ENCODE data around the gene AK9.

Gene AK9

DNA sequence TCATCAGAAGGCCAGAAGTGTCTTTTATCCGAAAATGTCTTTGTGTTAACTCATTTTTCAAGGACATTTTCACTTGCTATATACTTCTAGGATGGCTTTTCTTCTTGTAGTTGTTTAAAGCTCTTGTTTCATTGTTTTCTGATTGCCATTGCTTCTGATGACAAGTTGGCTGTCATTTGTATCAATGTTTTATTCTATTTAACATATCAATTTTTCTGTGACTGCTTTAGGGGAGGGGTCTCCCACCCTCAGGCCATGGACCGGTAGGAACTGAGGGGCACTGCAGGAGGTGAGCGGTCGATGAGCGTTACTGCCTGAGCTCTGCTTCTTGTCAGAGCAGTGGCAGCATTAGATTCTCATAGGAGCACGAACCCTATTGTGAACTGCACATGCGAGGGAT lies 65.8 kb downstream of the AK9 start:
- no peak for TF ChIP-seq SIN3A (IDR thresholded peaks at IDR 0.05; ENCODE audit: borderline replicate concordance, insufficient read depth, low read length)
- TF ChIP-seq POLR2AphosphoS5 (IDR thresholded peaks at IDR 0.05; ENCODE audit: low read depth, low read length): no peak
- no peak for TF ChIP-seq FOXP2 (optimal IDR thresholded peaks at IDR 0.05; ENCODE audit: borderline replicate concordance, extremely low read depth, extremely low read length, insufficient read depth)
- TF ChIP-seq, protein P1, sequence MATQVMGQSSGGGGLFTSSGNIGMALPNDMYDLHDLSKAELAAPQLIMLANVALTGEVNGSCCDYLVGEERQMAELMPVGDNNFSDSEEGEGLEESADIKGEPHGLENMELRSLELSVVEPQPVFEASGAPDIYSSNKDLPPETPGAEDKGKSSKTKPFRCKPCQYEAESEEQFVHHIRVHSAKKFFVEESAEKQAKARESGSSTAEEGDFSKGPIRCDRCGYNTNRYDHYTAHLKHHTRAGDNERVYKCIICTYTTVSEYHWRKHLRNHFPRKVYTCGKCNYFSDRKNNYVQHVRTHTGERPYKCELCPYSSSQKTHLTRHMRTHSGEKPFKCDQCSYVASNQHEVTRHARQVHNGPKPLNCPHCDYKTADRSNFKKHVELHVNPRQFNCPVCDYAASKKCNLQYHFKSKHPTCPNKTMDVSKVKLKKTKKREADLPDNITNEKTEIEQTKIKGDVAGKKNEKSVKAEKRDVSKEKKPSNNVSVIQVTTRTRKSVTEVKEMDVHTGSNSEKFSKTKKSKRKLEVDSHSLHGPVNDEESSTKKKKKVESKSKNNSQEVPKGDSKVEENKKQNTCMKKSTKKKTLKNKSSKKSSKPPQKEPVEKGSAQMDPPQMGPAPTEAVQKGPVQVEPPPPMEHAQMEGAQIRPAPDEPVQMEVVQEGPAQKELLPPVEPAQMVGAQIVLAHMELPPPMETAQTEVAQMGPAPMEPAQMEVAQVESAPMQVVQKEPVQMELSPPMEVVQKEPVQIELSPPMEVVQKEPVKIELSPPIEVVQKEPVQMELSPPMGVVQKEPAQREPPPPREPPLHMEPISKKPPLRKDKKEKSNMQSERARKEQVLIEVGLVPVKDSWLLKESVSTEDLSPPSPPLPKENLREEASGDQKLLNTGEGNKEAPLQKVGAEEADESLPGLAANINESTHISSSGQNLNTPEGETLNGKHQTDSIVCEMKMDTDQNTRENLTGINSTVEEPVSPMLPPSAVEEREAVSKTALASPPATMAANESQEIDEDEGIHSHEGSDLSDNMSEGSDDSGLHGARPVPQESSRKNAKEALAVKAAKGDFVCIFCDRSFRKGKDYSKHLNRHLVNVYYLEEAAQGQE (IDR thresholded peaks at IDR 0.05; ENCODE audit: insufficient read depth in 1 of 2, low read depth in 2 of 2, low read length in 2 of 2): no peak
- no peak for TF ChIP-seq TAF1 (IDR thresholded peaks at IDR 0.05; ENCODE audit: borderline replicate concordance, insufficient read depth, low read length)

DNA sequence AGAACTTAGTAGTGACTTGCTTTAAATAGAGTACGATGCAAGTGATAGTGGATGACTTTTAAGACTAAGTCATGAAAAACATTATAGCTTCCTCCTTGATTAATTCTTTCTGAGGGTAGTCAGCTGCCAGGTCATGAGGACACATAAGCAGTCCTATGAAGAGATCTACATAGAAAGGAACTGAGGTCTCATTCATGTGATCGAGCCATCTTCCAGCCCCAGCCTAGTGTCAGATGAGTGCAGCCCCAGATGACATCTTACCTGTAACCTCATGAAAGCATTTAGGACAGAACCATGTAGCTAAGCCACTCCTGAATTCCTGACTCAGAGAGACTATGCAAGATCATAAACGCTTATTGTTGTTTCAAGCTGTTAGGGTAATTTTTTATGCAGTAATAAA lies 67.7 kb downstream of the AK9 start:
- no peak for TF ChIP-seq TAF1 (IDR thresholded peaks at IDR 0.05; ENCODE audit: borderline replicate concordance, insufficient read depth, low read length)
- no peak for TF ChIP-seq POLR2AphosphoS5 (IDR thresholded peaks at IDR 0.05; ENCODE audit: low read depth, low read length)
- no peak for TF ChIP-seq FOXP2 (optimal IDR thresholded peaks at IDR 0.05; ENCODE audit: borderline replicate concordance, extremely low read depth, extremely low read length, insufficient read depth)
- TF ChIP-seq SIN3A (IDR thresholded peaks at IDR 0.05; ENCODE audit: borderline replicate concordance, insufficient read depth, low read length): no peak
- TF ChIP-seq, protein P1 (IDR thresholded peaks at IDR 0.05; ENCODE audit: insufficient read depth in 1 of 2, low read depth in 2 of 2, low read length in 2 of 2): no peak

GRCh38 chr6:109612268-109612667 lies 78.7 kb downstream of the AK9 start:
- TF ChIP-seq, protein P1 (IDR thresholded peaks at IDR 0.05; ENCODE audit: insufficient read depth in 1 of 2, low read depth in 2 of 2, low read length in 2 of 2): no peak
- TF ChIP-seq SIN3A (IDR thresholded peaks at IDR 0.05; ENCODE audit: borderline replicate concordance, insufficient read depth, low read length) (no peak), POLR2AphosphoS5 (IDR thresholded peaks at IDR 0.05; ENCODE audit: low read depth, low read length) (no peak), TAF1 (IDR thresholded peaks at IDR 0.05; ENCODE audit: borderline replicate concordance, insufficient read depth, low read length) (no peak), FOXP2 (optimal IDR thresholded peaks at IDR 0.05; ENCODE audit: borderline replicate concordance, extremely low read depth, extremely low read length, insufficient read depth) (no peak)

GRCh38 chr6:109611502-109611901 lies 79.5 kb downstream of the AK9 start:
- TF ChIP-seq POLR2AphosphoS5 (IDR thresholded peaks at IDR 0.05; ENCODE audit: low read depth, low read length) (no peak), SIN3A (IDR thresholded peaks at IDR 0.05; ENCODE audit: borderline replicate concordance, insufficient read depth, low read length) (no peak), FOXP2 (optimal IDR thresholded peaks at IDR 0.05; ENCODE audit: borderline replicate concordance, extremely low read depth, extremely low read length, insufficient read depth) (no peak), TAF1 (IDR thresholded peaks at IDR 0.05; ENCODE audit: borderline replicate concordance, insufficient read depth, low read length) (no peak)

- TF ChIP-seq, protein P1 (IDR thresholded peaks at IDR 0.05; ENCODE audit: insufficient read depth in 1 of 2, low read depth in 2 of 2, low read length in 2 of 2): no peak
- no peak for TF ChIP-seq FOXP2 (optimal IDR thresholded peaks at IDR 0.05; ENCODE audit: borderline replicate concordance, extremely low read depth, extremely low read length, insufficient read depth)
- TF ChIP-seq SIN3A (IDR thresholded peaks at IDR 0.05; ENCODE audit: borderline replicate concordance, insufficient read depth, low read length): no peak
- no peak for TF ChIP-seq POLR2AphosphoS5 (IDR thresholded peaks at IDR 0.05; ENCODE audit: low read depth, low read length)
- no peak for TF ChIP-seq TAF1 (IDR thresholded peaks at IDR 0.05; ENCODE audit: borderline replicate concordance, insufficient read depth, low read length)
Observed at GRCh38 chr6:109610590-109610989, 80.4 kb downstream of the AK9 start.
